NCI-H2029 treated with DMSO at 0.1 percent for 48 hours (cell line): Measurements from ENCODE around the gene SEMA3E.

ENCODE experiments used
- DNase-seq: peaks from one replicate; lab custom pipeline; 2025; lab: John Stamatoyannopoulos, UW

Gene SEMA3E

DNA sequence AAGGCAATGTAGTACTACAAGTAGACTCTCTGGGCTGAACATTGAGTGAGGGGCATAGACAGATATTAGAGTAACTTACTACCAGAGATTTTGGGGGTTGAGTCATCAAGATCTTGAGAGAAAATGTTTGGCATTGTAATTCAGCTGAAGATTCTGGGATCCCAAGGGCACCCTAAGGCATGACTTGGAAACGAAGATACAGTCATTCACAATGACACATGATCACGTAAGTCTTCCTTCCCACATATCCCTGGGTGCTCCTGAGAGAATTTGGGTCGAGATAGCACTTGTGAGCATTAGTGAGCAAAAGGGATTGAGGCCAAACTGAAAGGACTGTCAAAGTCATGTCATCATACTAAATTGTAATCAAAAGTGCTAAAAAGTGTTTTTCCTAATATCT lies 293.8 kb downstream of the SEMA3E start:
- no peak for DNase-seq

DNA sequence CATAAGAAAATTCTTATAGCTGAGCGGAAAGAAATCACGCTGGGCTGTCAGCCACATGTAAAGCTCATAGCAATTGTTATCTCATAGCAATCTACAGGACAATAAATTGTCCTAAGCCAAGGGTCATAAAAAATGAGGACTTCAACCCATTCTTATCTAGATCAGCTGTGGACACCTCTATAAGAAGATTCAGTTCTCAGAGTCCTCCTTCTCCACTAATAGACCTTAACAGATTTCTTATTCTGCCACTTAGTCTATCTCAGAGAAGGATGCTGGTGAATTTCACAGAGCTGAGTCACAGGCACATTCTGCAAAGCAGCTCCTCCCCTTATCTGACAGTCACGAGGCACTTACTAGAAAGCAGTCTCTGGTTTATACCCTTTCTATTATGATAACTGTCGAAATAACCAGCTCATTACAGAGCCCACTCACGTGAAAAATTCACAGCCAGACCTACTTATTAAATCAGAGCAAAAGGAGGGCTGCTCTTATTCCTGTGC lies 300.9 kb downstream of the SEMA3E start:
- no peak for DNase-seq

DNA sequence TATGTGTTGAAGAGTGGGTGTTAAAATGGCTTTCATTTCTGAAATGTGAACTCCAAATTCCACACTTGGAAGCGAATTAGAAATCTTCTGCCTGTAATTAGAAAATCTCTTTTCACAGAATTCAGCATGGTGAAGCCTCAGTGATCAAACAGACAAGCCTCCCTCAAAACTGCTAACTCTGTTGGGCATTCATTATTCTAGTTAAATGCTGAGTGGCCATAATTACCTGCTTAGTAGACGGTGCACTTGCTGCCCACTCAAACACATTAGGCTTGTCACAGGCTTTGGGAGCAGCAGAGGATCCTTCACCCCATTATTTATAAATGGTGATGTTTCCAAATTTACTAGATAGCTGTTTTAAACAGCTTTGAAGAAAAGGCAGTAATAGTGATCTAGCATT lies 309.0 kb downstream of the SEMA3E start:
- DNase-seq: no peak

DNA sequence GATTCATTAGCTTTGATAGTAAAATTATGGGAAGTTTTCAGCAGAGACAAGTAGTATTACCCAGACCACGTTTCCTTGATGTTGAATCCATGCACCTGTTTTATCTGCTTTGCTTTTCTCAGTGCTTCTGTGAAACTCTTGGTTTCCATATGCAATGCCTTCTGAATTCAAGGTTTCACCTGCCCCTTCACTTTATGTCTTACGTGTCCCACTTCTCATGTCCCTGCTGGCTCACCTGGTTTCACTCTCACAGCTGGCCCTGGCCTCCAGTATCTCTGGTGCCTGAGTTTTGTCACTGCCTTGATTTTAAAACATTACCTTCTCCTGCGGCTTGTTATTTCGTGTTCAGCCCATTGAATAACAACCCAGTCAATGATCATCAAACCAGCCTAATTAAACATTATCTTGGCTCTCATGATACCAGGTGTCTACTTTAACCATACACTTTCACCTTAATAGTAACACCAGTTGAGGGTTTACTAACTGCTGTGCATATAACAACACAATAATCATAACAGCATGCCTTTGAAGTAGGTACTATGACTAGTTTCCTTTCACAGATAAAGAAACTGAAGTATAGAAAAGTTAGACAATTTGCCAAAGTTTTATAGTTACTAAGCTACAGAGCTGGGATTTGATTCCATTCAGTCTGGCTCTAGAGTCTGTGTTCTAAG lies 310.5 kb downstream of the SEMA3E start:
- DNase-seq: no peak

DNA sequence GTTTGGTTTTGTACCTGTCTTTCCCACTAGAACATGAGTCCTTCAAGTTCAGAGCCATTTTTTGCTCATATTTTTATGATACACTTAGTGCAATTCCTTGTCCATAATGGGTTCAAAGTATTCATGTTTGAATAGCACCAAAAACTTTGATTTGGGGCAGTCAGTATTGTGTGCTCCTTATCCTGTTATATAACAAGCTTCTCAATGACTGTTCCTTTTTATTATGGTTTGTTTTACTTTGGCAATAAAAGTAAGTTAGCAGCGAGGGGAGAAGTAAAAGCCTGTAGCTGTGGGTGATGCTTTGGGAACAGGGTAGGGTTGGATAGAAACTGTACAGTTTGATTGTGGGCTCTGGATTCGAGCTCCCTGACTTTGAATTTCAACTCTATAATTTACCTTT lies 311.9 kb downstream of the SEMA3E start:
- no peak for DNase-seq

DNA sequence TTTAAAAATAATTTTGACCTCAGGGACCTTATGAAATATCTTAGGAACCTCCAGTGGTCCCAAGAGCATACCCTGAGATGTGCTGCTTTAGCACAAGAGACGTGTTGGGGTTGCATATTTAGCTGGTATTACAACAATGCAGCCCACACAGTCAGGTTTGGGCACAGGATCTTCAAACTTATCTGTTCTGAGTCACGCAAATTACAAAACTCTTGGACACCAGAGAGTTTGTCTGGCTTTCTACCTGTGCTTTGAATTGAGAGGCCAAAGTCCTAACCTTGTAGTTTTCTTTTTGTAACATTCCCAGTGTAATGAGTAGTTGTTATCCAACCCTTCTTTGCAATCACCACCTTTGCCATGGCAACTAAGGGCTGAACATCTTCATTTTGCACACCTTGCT lies 322.7 kb downstream of the SEMA3E start:
- DNase-seq: no peak

DNA sequence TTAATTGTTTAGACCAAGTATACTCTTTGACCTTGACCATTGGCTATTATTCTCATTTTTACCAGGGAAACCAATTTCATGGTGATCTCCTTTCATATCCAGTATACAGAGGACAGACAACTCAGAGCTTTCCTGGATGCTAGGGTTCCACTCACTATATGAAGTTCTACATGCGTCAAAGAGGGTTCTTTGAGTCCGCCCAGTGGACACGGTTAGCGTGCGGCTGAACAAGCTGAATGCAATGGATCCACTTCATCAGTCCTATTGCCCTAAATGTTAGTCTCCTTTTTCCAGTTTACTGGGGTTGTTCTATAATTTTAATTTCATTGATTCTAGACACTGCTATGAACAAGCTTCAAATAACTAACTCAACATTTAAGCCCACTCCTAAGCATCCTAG lies 323.9 kb downstream of the SEMA3E start:
- no peak for DNase-seq

DNA sequence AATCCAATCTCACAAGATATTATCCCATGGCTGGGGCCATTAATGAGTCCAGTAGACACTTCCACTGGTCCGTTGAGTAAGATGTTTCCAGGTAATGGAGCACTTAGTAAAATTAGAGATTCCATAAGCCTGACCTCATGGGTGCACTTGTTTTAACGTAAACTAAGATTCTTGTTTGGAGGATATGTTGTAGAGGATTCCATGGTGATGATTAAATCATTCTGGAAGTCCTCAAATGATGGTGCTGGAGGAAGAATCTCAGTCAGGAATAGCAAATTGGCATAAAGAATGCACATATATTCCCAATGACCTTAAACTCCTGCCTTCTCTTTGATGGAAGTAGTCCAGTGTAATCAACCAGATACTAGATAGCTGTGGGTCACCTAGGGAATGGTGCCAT lies 324.3 kb downstream of the SEMA3E start:
- no peak for DNase-seq

DNA sequence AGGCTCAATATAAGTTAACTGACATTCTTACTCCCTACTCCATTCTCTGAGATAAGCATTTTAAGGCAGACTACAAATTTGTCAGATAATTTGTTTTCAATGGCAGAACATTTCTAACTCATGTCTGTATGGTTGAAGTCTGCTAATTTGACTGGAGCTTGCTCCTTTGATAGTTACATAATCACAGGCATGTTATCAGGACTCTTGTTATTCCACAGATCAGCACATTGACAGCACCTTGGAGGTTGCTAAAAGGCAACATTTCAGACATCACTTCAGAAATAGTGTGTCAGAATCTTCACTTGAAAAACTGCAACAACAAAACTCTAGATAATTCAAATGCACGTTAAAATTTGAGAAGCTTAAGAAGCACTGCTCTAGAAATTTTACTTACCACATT lies 327.9 kb downstream of the SEMA3E start:
- DNase-seq: no peak

DNA sequence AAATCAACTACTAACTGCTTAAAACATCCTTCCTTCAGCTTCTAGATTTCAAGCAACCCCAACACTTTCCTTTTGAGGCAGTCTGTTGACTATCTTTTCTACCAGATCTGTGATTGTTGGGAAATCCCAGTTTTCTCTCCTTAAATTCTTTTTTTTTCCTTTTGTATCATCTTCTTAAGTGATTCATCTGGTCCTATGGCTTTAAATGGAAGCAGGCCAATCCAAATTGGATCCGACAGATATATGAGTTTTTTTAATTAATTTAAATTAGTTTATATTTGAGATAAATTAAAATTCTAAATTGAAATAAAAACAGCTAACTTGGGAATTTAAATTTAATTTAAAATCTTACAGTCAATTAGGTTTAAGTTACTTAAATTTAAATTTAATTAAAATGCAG lies 335.0 kb downstream of the SEMA3E start:
- no peak for DNase-seq
